NCI-H146 (cell line): Measurements from ENCODE around the gene TEX28.
"Not testable (repeated sequence)": the region's sequence is repeated elsewhere in the genome, so short reads cannot be mapped to it uniquely, and the experiment has no call there.

Experiments
- DNase-seq: peaks from one replicate; lab custom pipeline; 2025; lab: John Stamatoyannopoulos, UW

TEX28 gene

GRCh38 chrX:154247377-154248045 is 47.4 kb downstream of the TEX28 start:
- not testable (repeated sequence) for DNase-seq

- DNase-seq, result not testable (repeated sequence)
Measured at GRCh38 chrX:154239982-154240503, 54.9 kb downstream of the TEX28 start.

DNA sequence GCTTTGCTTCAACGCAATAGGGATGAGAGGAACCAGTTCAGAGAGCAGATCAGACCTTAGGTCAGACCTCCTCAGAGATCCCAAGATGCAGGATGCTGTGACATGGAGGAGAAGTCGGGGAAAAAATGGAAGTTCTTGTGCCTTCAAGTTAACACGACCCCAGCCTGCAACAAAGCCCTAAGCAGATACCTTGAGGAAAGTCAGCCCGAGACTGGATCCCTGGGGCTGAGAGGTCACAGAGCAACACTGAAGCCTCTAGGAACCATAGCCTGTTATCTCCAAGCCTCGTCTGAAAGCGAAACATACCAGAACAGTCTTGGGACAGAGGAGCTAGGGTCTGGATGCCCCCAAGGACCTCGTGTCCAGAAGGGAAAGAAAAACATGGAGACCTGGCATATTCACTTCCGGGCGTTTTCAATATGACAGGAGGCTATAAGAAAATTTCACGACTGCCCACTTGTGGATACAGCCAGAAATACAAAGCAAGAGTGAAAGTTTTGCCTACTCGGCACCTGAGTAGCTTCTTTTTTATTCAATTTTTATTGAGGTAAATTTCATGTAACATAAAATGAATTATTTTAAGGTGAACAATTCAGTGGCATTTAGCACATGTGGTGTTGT is 55.9 kb downstream of the TEX28 start:
- DNase-seq, result not testable (repeated sequence)

- not testable (repeated sequence) for DNase-seq
Measured at GRCh38 chrX:154233620-154234019, 61.3 kb downstream of the TEX28 start.

DNA sequence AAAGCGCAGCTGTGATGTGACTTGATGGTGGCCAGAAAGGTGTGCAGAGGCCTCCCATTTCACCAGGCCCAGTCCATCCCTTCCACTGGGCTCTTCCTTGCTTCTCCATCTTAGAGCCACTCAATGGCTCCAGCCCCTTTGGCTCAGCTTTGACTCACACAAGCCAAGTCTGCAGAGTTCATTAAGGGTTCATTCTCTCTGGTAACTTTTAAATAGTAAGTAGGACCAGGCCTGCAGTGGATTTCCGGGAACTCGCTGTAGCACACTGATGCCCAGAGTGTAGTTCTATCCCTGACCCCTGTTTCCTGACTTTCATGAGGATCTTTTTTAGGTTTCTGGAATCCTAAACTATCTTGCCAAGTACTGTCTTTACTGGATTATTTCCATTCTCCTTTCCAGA is 63.5 kb downstream of the TEX28 start:
- DNase-seq, result not testable (repeated sequence)

GRCh38 chrX:154226706-154227105 is 68.2 kb downstream of the TEX28 start:
- not testable (repeated sequence) for DNase-seq

DNA sequence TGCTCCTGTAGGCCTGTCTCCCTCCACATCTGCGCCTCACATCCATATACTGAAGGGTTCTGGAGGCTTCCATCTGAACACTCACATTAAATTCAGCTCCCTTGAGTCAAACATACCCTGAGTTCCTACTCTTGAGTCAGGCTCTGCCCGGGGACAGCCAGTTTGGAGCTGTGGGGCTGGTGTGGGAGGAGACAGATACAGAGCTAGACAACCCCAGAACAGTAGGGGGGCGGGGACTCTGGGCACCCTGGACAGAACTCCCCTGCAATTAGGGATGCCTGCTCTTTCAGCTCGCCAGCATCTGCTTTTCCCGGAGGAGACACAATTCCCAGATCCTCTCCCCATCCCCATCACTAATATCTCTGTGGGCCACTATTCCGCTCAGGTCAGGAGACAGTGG is 69.6 kb downstream of the TEX28 start:
- not testable (repeated sequence) for DNase-seq
